CD4-positive, alpha-beta memory T cell (primary cell): ENCODE measurements around the gene OCEL1. TPM values are rescaled to one million over a fixed set of nuclear protein-coding genes. Genes with fewer than 3 reads are reported as not detected.

Source experiments
- CTCF ChIA-PET: fragments of 350-600 bp; sonication (Branson Sonifier 250); formaldehyde crosslinking; loops from one replicate; lab custom pipeline; 2021; ENCODE audit warnings: inconsistent platforms; ENCODE audit not compliant: partially characterized antibody; lab: Charles Lee
- POLR2A ChIA-PET: fragments of 350-600 bp; sonication (Branson Sonifier 250); formaldehyde crosslinking; loops from one replicate; lab custom pipeline; 2021; ENCODE audit not compliant: partially characterized antibody; lab: Charles Lee
- DNase-seq, 5 donors: peaks; one replicate each; pipeline versions ENCODE4 v3.0.0 to v3.0.0-alpha.2; 2020 to 2022; ENCODE audit warnings: mixed read lengths in 1 of 5
- H3K27ac ChIP-seq: one replicate; pipeline ENCODE4 v1.7.0; 2013; ENCODE audit warnings: low read depth, low read length
- H3K27me3 ChIP-seq: 2 replicates; pipeline ENCODE4 v1.7.0; 2013; ENCODE audit warnings: mild to moderate bottlenecking, low read length, moderate library complexity; ENCODE audit not compliant: insufficient read depth
- H3K36me3 ChIP-seq: 2 replicates; pipeline ENCODE4 v1.7.0; 2013; ENCODE audit warnings: mild to moderate bottlenecking, low read length, moderate library complexity; ENCODE audit not compliant: insufficient read depth
- H3K4me1 ChIP-seq: 2 replicates; pipeline ENCODE4 v1.7.0; 2013; ENCODE audit warnings: mild to moderate bottlenecking, low read length, moderate library complexity; ENCODE audit not compliant: insufficient read depth
- H3K4me3 ChIP-seq, 2 donors: one replicate each; pipeline ENCODE4 v1.7.0; 2013; ENCODE audit warnings: low read length in 2 of 2, mild to moderate bottlenecking in 1 of 2
- H3K9me3 ChIP-seq, 2 donors: one replicate each; pipeline ENCODE4 v1.7.0; 2013; ENCODE audit warnings: low read length in 2 of 2, control low read depth in 1 of 2; ENCODE audit not compliant: control insufficient read depth in 1 of 2
- H3K27ac Mint-ChIP-seq, 7 donors: one replicate each; pipeline ENCODE4 v1.8.0; 2020 to 2021; ENCODE audit warnings: mixed read lengths in 7 of 7, mild to moderate bottlenecking in 6 of 7, inconsistent platforms in 3 of 7, moderate library complexity in 3 of 7
- H3K27me3 Mint-ChIP-seq, 2 donors: one replicate each; pipeline ENCODE4 v1.8.0; 2020 to 2021; ENCODE audit warnings: mixed read lengths in 2 of 2
- H3K36me3 Mint-ChIP-seq, 2 donors: one replicate each; pipeline ENCODE4 v1.8.0; 2020 to 2021; ENCODE audit warnings: mixed read lengths in 2 of 2, inconsistent platforms in 1 of 2, mild to moderate bottlenecking in 1 of 2
- H3K4me1 Mint-ChIP-seq, 4 donors: one replicate each; pipeline ENCODE4 v1.8.0; 2020 to 2021; ENCODE audit warnings: mixed read lengths in 4 of 4, mild to moderate bottlenecking in 1 of 4
- H3K4me3 Mint-ChIP-seq, 8 donors: one replicate each; pipeline ENCODE4 v1.8.0; 2020 to 2021; ENCODE audit warnings: mixed read lengths in 8 of 8, mild to moderate bottlenecking in 7 of 8, moderate library complexity in 6 of 8, inconsistent platforms in 3 of 8
- H3K9me3 Mint-ChIP-seq, 8 donors: one replicate each; pipeline ENCODE4 v1.8.0; 2020 to 2021; ENCODE audit warnings: mixed read lengths in 8 of 8, mild to moderate bottlenecking in 5 of 8, inconsistent platforms in 3 of 8, moderate library complexity in 1 of 8
- intact Hi-C: fragments of 100-400 bp; cut with micrococcal nuclease; formaldehyde crosslinking; loops from one replicate; pipeline ENCODE4 v1.15.1; 2023
- polyA plus RNA-seq, 2 donors: library from polyadenylated mRNA; unstranded; fragments of 300-500 nt; fragmentation: Illumina TruSeq; gene quantifications; one replicate each; pipeline ENCODE4 v1.2.3, GENCODE V29; 2021
- total RNA-seq, 2 experiments: library from RNA; stranded (reverse); gene quantifications; one replicate each; pipeline ENCODE4 v1.2.3, GENCODE V29; 2021

Gene OCEL1
- total and polyA plus RNA-seq, 4 experiments from 2014 or later = 23.9 to 38.0 (median 33.5) TPM

DNA sequence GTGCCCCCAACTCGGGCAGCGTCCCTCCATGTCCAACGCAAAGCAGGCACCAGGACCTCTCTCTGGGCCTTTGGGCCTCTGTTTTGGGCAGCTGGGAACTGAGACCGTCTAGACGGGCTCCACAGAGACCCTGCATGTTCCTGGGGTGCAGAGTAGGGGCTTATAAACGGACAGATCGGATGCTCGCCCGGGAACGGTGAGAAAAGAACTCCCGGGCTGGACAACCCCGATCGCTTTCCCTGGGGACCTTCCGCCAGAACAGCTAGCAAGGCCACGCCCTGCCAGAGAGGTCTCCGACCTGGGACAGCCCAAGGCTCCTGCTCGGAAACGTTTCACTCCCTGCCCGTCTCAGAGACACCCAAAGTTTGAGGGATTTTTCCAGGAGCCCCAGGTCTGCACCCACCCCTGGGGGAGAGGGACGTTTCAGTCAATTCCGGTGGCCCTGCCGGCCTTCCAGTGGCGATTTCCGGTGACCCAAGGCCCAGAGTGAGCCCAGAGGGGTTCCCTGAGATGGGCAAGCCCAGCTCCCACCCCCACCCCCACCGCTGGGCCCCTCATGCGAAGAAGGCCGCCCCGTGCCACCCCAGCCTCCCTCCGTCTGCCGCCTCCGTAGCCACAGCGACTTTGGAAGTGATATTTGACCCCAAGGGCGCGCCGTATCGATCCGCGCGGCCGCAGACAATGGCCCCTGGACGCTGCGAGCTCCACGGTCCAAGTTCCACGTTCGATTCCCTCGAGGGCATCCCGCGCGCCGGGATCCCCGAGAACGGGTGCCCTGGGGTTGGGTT, 18.0 kb downstream of the OCEL1 start:
- H3K27ac Mint-ChIP-seq = peak overlapping the region in 2 of 7 donors; percentile 29 to 63
- CTCF ChIA-PET = no interaction called here
- DNase-seq = no peak
- POLR2A ChIA-PET = interaction anchor here (1.4 to 3.3 kb wide), 5 partner anchors 9 to 29 kb away, joined by 4 to 19 read pairs (median 5); partner anchors contain the start of genes BABAM1, OCEL1 and USE1
- peak overlapping the region; percentile 41 to 67 (median 55) for H3K4me3 Mint-ChIP-seq
- peaks cover 0 to 4% (median 3%) of the 10 kb centered on the region in 4 donors for H3K4me1 Mint-ChIP-seq
- peaks cover 0 to 2% (median 0%) of the 10 kb centered on the region in 8 donors for H3K9me3 Mint-ChIP-seq
- no peak overlapping the region for H3K27ac ChIP-seq
- H3K27me3 ChIP-seq = no peaks in the 10 kb centered on the region
- H3K4me3 ChIP-seq = no peak overlapping the region
- intact Hi-C loops = no loop called here
- no peaks in the 10 kb centered on the region for H3K36me3 Mint-ChIP-seq
- peaks cover 11% of the 10 kb centered on the region for H3K4me1 ChIP-seq
- no peaks in the 10 kb centered on the region for H3K27me3 Mint-ChIP-seq
- no peaks in the 10 kb centered on the region for H3K36me3 ChIP-seq
- H3K9me3 ChIP-seq = no peaks in the 10 kb centered on the region

DNA sequence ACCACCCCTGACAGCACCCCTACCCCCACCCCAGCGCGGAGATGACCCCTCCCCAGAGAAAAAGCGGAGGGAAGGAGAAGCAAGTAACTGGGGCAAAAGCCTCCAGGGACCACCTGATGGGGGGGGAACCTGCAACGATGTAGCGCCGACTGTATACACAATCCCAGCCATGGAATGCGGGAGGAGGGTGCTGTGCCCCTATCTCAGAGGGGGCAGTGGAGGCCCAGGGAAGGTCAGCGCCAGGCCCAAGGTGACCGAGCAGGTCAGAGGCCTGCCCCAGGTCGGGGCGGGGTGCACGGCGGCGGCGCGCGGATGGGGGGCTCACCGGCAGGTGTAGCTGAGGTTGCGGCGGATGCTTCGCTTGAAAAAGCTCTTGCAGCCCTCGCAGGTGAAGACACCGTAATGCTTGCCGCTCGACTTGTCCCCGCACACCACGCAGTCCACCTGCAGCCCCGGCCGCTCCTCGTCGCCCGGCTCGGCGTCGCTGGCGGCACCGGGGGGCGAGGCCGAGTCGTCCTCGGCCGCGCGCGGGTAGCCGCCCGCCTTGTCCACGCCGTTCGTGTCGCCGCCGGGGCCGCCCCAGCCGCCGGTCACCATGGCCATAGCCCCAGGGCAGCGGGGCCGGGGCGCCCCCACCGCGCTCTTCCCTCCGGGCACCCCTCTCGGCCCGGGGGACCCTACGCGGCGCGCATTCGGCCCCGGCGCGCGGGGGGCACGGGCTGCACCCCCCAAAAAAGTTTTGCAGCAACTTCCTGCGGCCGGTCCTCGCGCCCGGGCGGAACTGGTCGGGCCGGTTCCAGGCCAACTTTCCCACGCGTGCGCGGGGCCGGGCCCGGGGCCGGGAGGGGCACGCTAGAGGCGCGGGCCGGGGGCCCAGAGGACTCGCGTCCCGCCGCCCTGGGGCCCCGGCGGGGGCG, 18.9 kb downstream of the OCEL1 start:
- H3K4me1 ChIP-seq = peaks cover 11% of the 10 kb centered on the region
- H3K9me3 ChIP-seq = no peaks in the 10 kb centered on the region
- intact Hi-C loops = no loop called here
- peak in 1 of 5 donors; percentile 19 for DNase-seq
- Mint-ChIP-seq H3K4me1 (peaks cover 0 to 4% (median 3%) of the 10 kb centered on the region in 4 donors), H3K27ac (no peak overlapping the region), H3K9me3 (peaks cover 0 to 2% (median 0%) of the 10 kb centered on the region in 8 donors), H3K4me3 (peak overlapping the region; percentile 25 to 67 (median 54)), H3K36me3 (no peaks in the 10 kb centered on the region), H3K27me3 (no peaks in the 10 kb centered on the region)
- H3K4me3 ChIP-seq = no peak overlapping the region
- no peaks in the 10 kb centered on the region for H3K27me3 ChIP-seq
- no peak overlapping the region for H3K27ac ChIP-seq
- ChIA-PET CTCF (no interaction called here), POLR2A (interaction anchor here (1.4 to 3.3 kb wide), 4 partner anchors 10 to 29 kb away, joined by 4 to 19 read pairs (median 4); partner anchors contain the start of genes BABAM1, OCEL1 and USE1)
- no peaks in the 10 kb centered on the region for H3K36me3 ChIP-seq

- DNase-seq = no peak
- peaks cover 0 to 4% (median 3%) of the 10 kb centered on the region in 4 donors for H3K4me1 Mint-ChIP-seq
- Histone ChIP-seq H3K27ac (peak within 1 kb of the TSS; percentile 42), H3K36me3 (no peaks in the 10 kb centered on the region), H3K4me3 (peak within 1 kb of the TSS in 1 of 2 donors; percentile 64), H3K27me3 (no peaks in the 10 kb centered on the region), H3K9me3 (no peaks in the 10 kb centered on the region), H3K4me1 (peaks cover 11% of the 10 kb centered on the region)
- no peaks in the 10 kb centered on the region for H3K36me3 Mint-ChIP-seq
- H3K27ac Mint-ChIP-seq = peak within 1 kb of the TSS in 5 of 7 donors; percentile 60 to 88 (median 79)
- H3K4me3 Mint-ChIP-seq = peak within 1 kb of the TSS; percentile 83 to 97 (median 86)
- CTCF ChIA-PET = no interaction called here
- intact Hi-C loops = no loop called here
- POLR2A ChIA-PET = interaction anchor here (1.4 to 3.3 kb wide), 3 partner anchors 11 to 22 kb away, joined by 4 to 19 read pairs (median 4); partner anchors contain the start of genes BABAM1 and OCEL1
- H3K27me3 Mint-ChIP-seq = no peaks in the 10 kb centered on the region
- peaks cover 0 to 2% (median 0%) of the 10 kb centered on the region in 8 donors for H3K9me3 Mint-ChIP-seq
Measured at GRCh38 chr19:17245535-17245984, 19.5 kb downstream of the OCEL1 start, which contains the start of gene NR2F6. NR2F6 (minus strand) TSS chr19:17245919; CDS start chr19:17245220, 699 bp downstream.

- no peak for DNase-seq
- Histone ChIP-seq H3K27me3 (no peaks in the 10 kb centered on the region), H3K4me3 (peak overlapping the region in 1 of 2 donors; percentile 64), H3K9me3 (no peaks in the 10 kb centered on the region), H3K36me3 (no peaks in the 10 kb centered on the region), H3K27ac (no peak overlapping the region), H3K4me1 (peaks cover 11% of the 10 kb centered on the region)
- Mint-ChIP-seq H3K9me3 (no peaks in the 10 kb centered on the region), H3K4me3 (peak overlapping the region; percentile 56 to 97 (median 78)), H3K4me1 (peaks cover 0 to 4% (median 3%) of the 10 kb centered on the region in 4 donors), H3K36me3 (no peaks in the 10 kb centered on the region), H3K27me3 (no peaks in the 10 kb centered on the region), H3K27ac (peak overlapping the region in 3 of 7 donors; percentile 67 to 88 (median 84))
- CTCF ChIA-PET = no interaction called here
- intact Hi-C loops = loop anchor here (1.0 kb wide), 1 partner anchor 21 kb away; the partner anchor contains the start of gene OCEL1
- POLR2A ChIA-PET = interaction anchor here (3.3 kb wide), 1 partner anchor 12 kb away, joined by 19 read pairs; no protein-coding TSS in a partner anchor
Measured at GRCh38 chr19:17246681-17247425, 20.8 kb downstream of the OCEL1 start.

GRCh38 chr19:17248011-17248776, 22.2 kb downstream of the OCEL1 start:
- ChIA-PET CTCF (interaction anchor here (1.0 to 3.1 kb wide), 4 partner anchors 11 to 36 kb away, joined by 3 to 21 read pairs (median 3); no protein-coding TSS in a partner anchor), POLR2A (interaction anchor here (0.6 to 1.4 kb wide), 3 partner anchors 19 to 476 kb away, joined by 3 to 6 read pairs (median 5); partner anchors contain the start of gene OCEL1)
- H3K4me3 ChIP-seq = no peak overlapping the region
- H3K4me1 ChIP-seq = peaks cover 11% of the 10 kb centered on the region
- no peaks in the 10 kb centered on the region for H3K36me3 ChIP-seq
- H3K27me3 ChIP-seq = no peaks in the 10 kb centered on the region
- intact Hi-C loops = no loop called here
- H3K9me3 Mint-ChIP-seq = no peaks in the 10 kb centered on the region
- no peaks in the 10 kb centered on the region for H3K27me3 Mint-ChIP-seq
- no peak overlapping the region for H3K27ac Mint-ChIP-seq
- peaks cover 0 to 4% (median 2%) of the 10 kb centered on the region in 4 donors for H3K4me1 Mint-ChIP-seq
- H3K36me3 Mint-ChIP-seq = no peaks in the 10 kb centered on the region
- H3K4me3 Mint-ChIP-seq = peak overlapping the region in 1 of 8 donors; percentile 39
- H3K27ac ChIP-seq = no peak overlapping the region
- no peaks in the 10 kb centered on the region for H3K9me3 ChIP-seq
- no peak for DNase-seq
